ENCODE measurements around the gene SRP9. TPM values are rescaled to one million over a fixed set of nuclear protein-coding genes. Genes with fewer than 3 reads are reported as not detected.

SRP9 gene
- polyA plus RNA-seq, 6 donors from 2014 or later = 219 to 374 (median 278) TPM

DNA sequence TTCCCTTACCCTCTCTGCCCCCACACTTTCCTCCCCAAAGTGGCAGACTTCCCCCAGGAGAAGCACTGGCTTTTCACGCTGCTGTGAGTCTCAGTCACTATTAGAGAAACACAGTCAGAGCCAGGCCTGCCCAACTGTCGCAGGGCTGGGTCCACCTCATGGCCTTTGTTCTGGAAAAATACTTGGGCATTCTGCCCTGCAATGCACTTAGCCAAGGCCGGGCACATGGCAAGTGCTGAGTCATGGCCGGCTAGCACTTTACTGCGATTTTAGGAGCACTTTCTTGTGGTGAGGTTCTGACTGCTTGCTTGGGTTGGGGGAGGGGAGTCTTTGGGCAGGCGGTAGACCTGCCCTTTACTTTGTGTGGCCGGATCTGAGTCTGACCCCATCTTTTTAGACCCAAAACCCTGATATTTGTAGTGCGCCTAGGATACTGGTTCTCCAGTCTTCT is 40.0 kb downstream of the SRP9 start:
- H3K4me3 Mint-ChIP-seq = no peak overlapping the region
- H3K36me3 Mint-ChIP-seq = no peaks in the 10 kb centered on the region
- no peaks in the 10 kb centered on the region for H3K27me3 Mint-ChIP-seq
- no peak for DNase-seq
- ATAC-seq (ENCODE audit: low read depth in 2 of 2) = no peak
- peak overlapping the region in 1 of 6 donors; percentile 42 for H3K27ac Mint-ChIP-seq
- H3K9me3 Mint-ChIP-seq = no peaks in the 10 kb centered on the region
- peaks cover 0 to 4% (median 0%) of the 10 kb centered on the region in 3 donors for H3K4me1 Mint-ChIP-seq

GRCh38 chr1:225818229-225818628 is 40.6 kb downstream of the SRP9 start:
- H3K9me3 Mint-ChIP-seq = no peaks in the 10 kb centered on the region
- no peaks in the 10 kb centered on the region for H3K27me3 Mint-ChIP-seq
- DNase-seq = no peak
- no peak for ATAC-seq (ENCODE audit: low read depth in 2 of 2)
- no peaks in the 10 kb centered on the region for H3K4me1 Mint-ChIP-seq
- H3K4me3 Mint-ChIP-seq = no peak overlapping the region
- peak overlapping the region in 3 of 6 donors; percentile 34 to 86 (median 42) for H3K27ac Mint-ChIP-seq
- no peaks in the 10 kb centered on the region for H3K36me3 Mint-ChIP-seq

GRCh38 chr1:225819346-225820192 is 41.9 kb downstream of the SRP9 start:
- Mint-ChIP-seq H3K27ac (peak overlapping the region in 1 of 6 donors; percentile 28), H3K9me3 (no peaks in the 10 kb centered on the region), H3K27me3 (peaks cover 0 to 2% (median 0%) of the 10 kb centered on the region in 3 donors), H3K4me3 (no peak overlapping the region), H3K36me3 (no peaks in the 10 kb centered on the region), H3K4me1 (no peaks in the 10 kb centered on the region)
- ATAC-seq (ENCODE audit: low read depth in 2 of 2) (no peak), DNase-seq (no peak)

GRCh38 chr1:225820522-225821120 is 43.0 kb downstream of the SRP9 start:
- no peak overlapping the region for H3K4me3 Mint-ChIP-seq
- DNase-seq = no peak

DNA sequence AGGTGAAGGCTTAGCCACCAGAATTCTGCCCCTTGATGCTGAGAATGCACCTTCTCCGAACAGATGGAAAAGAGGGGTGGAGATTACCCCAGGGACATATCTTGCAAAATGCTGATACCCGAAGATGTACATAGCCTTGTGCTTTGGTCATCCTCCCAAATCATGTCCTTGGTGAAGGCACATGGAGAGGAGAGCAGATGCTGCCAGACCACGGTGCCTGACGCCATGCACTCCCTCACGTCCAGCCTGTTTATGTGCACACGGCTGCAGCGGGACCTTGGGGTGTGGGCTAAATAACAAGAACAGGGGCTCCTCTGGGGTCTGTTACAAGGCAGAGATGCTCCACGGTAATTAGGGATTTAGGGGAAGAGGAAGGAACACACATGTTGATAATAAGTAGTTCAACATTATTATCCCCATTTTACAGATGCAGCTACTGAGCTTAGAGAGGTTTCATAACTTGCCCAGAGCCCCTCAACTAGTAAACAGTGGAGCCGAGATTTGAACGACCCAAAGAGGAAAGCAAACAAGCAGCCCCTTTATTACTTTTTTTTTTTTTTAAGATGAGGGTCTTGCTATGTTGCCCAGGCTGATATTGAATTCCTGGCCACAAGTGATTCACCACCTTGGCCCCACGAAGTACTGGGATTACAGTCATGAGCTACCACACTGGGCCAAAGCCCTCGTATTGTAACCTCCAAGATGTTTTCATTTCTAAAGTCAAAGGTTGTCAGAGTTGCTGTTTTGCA is 45.2 kb downstream of the SRP9 start:
- Mint-ChIP-seq H3K4me3 (no peak overlapping the region), H3K36me3 (no peaks in the 10 kb centered on the region), H3K27ac (no peak overlapping the region), H3K9me3 (no peaks in the 10 kb centered on the region), H3K27me3 (peaks cover 0 to 7% (median 0%) of the 10 kb centered on the region in 3 donors), H3K4me1 (no peaks in the 10 kb centered on the region)
- DNase-seq (no peak), ATAC-seq (ENCODE audit: low read depth in 2 of 2) (no peak)

More at GRCh38 chr1:225820522-225821120, 43.0 kb downstream of the SRP9 start:
- Mint-ChIP-seq H3K36me3 (no peaks in the 10 kb centered on the region), H3K4me1 (no peaks in the 10 kb centered on the region), H3K27me3 (peaks cover 0 to 7% (median 0%) of the 10 kb centered on the region in 3 donors), H3K27ac (no peak overlapping the region), H3K9me3 (no peaks in the 10 kb centered on the region)
- no peak for ATAC-seq (ENCODE audit: low read depth in 2 of 2)

- DNase-seq = no peak
- Mint-ChIP-seq H3K27ac (no peak overlapping the region), H3K36me3 (no peaks in the 10 kb centered on the region), H3K4me3 (no peak overlapping the region), H3K27me3 (peaks cover 0 to 7% (median 0%) of the 10 kb centered on the region in 3 donors), H3K4me1 (no peaks in the 10 kb centered on the region), H3K9me3 (no peaks in the 10 kb centered on the region)
- no peak for ATAC-seq (ENCODE audit: low read depth in 2 of 2)
These were observed 46.2 kb downstream of the SRP9 start for GRCh38 chr1:225823811-225824261.

DNA sequence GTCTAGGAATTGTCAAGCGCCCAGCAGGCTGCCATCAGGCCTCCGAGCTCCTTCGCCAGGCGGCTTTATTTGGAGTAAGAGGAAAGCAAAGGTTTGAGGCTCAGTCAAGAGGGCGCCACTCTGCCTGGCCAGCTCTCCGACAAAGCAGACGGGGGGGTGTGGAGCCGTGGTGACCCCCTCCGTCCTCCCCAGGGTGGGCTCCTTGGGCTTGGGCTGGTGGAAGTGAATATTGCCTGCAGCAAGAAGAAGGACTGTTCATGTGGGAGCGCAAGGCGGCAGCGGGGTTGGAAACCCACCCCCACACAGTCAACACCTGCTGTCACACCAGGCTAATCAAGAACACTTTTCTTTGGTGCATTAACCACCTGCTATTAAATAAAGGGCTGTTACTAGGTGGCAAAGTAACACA is 46.9 kb downstream of the SRP9 start:
- Mint-ChIP-seq H3K4me1 (no peaks in the 10 kb centered on the region), H3K36me3 (no peaks in the 10 kb centered on the region), H3K27ac (no peak overlapping the region)

DNA sequence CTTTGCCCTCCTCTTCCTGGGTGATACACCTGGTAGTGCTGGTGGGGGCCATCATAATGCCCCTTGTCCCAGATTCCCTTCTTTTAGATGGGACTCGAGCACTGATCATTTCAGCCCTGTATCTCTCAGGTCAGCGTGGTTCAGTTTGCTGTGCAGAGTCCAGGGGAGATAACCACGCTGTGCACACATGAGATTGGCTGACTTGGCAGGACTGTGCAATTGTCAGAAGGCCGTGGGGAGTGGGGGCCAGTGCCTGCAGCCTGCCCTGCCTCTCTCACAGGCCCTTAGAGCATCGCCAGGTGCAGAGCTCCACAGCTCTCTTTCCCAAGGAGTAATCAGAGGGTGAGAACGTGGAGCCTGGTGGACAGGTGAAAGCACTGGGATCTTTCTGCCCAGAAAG is 47.5 kb downstream of the SRP9 start:
- ATAC-seq (ENCODE audit: low read depth in 2 of 2) (no peak), DNase-seq (no peak)
- Mint-ChIP-seq H3K36me3 (no peaks in the 10 kb centered on the region), H3K9me3 (no peaks in the 10 kb centered on the region), H3K4me3 (no peak overlapping the region), H3K4me1 (no peaks in the 10 kb centered on the region), H3K27ac (no peak overlapping the region), H3K27me3 (peaks cover 0 to 7% (median 0%) of the 10 kb centered on the region in 3 donors)

More for the DNA sequence above, 46.9 kb downstream of the SRP9 start:
- H3K27me3 Mint-ChIP-seq = peaks cover 0 to 7% (median 0%) of the 10 kb centered on the region in 3 donors
- no peak for ATAC-seq (ENCODE audit: low read depth in 2 of 2)
- H3K9me3 Mint-ChIP-seq = no peaks in the 10 kb centered on the region
- H3K4me3 Mint-ChIP-seq = no peak overlapping the region
- no peak for DNase-seq

GRCh38 chr1:225825607-225826007 is 48.0 kb downstream of the SRP9 start:
- no peaks in the 10 kb centered on the region for H3K36me3 Mint-ChIP-seq
- no peak overlapping the region for H3K4me3 Mint-ChIP-seq
- H3K27ac Mint-ChIP-seq = peak overlapping the region in 1 of 6 donors; percentile 51
- H3K4me1 Mint-ChIP-seq = no peaks in the 10 kb centered on the region
- no peak for DNase-seq
- peaks cover 0 to 7% (median 0%) of the 10 kb centered on the region in 3 donors for H3K27me3 Mint-ChIP-seq
- ATAC-seq (ENCODE audit: low read depth in 2 of 2) = no peak
- no peaks in the 10 kb centered on the region for H3K9me3 Mint-ChIP-seq

DNA sequence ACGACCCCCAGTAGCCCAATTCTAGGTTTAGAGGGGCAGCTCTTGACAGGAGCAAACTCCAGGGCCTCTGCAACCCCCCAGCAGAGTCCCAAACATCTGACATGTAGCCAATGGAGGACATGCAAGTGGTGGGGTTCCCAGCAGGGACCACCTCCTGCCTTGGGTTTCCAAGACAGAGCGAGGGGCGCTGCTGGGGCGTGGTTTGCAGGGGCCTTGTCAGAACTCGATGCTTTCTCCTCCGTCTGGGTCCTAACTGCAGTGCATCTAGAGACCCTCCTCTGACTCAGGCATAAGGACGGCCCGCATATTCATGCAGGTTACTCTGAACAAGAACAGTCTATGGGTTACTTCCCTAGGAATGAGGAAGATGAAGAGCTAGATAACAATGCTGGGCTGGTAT is 49.5 kb downstream of the SRP9 start:
- H3K9me3 Mint-ChIP-seq = no peaks in the 10 kb centered on the region
- H3K36me3 Mint-ChIP-seq = no peaks in the 10 kb centered on the region
- DNase-seq = no peak
- no peaks in the 10 kb centered on the region for H3K4me1 Mint-ChIP-seq
- peaks cover 0 to 7% (median 0%) of the 10 kb centered on the region in 3 donors for H3K27me3 Mint-ChIP-seq
- H3K27ac Mint-ChIP-seq = peak overlapping the region in 1 of 6 donors; percentile 71
- no peak overlapping the region for H3K4me3 Mint-ChIP-seq
- ATAC-seq (ENCODE audit: low read depth in 2 of 2) = no peak

- no peaks in the 10 kb centered on the region for H3K36me3 Mint-ChIP-seq
- H3K4me3 Mint-ChIP-seq = no peak overlapping the region
- no peaks in the 10 kb centered on the region for H3K4me1 Mint-ChIP-seq
- H3K27ac Mint-ChIP-seq = peak overlapping the region in 2 of 6 donors; percentile 30 to 81
- no peaks in the 10 kb centered on the region for H3K9me3 Mint-ChIP-seq
- ATAC-seq (ENCODE audit: low read depth in 2 of 2) (no peak), DNase-seq (no peak)
- H3K27me3 Mint-ChIP-seq = peaks cover 0 to 7% (median 0%) of the 10 kb centered on the region in 3 donors
These were observed 51.2 kb downstream of the SRP9 start for GRCh38 chr1:225828706-225829345.

GRCh38 chr1:225830841-225831240 is 53.2 kb downstream of the SRP9 start:
- ATAC-seq (ENCODE audit: low read depth in 2 of 2) (no peak), DNase-seq (no peak)
- Mint-ChIP-seq H3K9me3 (no peaks in the 10 kb centered on the region), H3K4me3 (no peak overlapping the region), H3K36me3 (no peaks in the 10 kb centered on the region), H3K27ac (peak overlapping the region in 1 of 6 donors; percentile 33), H3K27me3 (no peaks in the 10 kb centered on the region), H3K4me1 (no peaks in the 10 kb centered on the region)
